ENCODE data around the gene NLRC5.

NLRC5 gene

GRCh38 chr16:57013902-57014301, 24.5 kb downstream of the NLRC5 start:
- Histone ChIP-seq H4K20me1 (ENCODE audit: insufficient read depth, low read length) (no peaks in the 10 kb centered on the region), H3K27me3 (ENCODE audit: insufficient read depth, low read length) (no peaks in the 10 kb centered on the region), H3K4me2 (ENCODE audit: low read length) (no peak overlapping the region), H3K9ac (ENCODE audit: low read length) (no peak overlapping the region), H3F3A (ENCODE audit: insufficient read depth, low read length) (no peaks in the 10 kb centered on the region), H3K9me2 (ENCODE audit: low read depth, low read length) (no peaks in the 10 kb centered on the region), H3K4me1 (ENCODE audit: insufficient read depth, low read length, severe bottlenecking) (no peaks in the 10 kb centered on the region), H2AFZ (ENCODE audit: low read length) (no peak overlapping the region), H3K9me3 (ENCODE audit: low read length) (0 out of 2 replicates have a peak, but pooled peaks cover 3% of the 10 kb centered on the region), H3K79me2 (ENCODE audit: insufficient read depth, low read length) (no peaks in the 10 kb centered on the region), H3K27ac (ENCODE audit: low read depth, low read length, poor library complexity, severe bottlenecking) (no peak overlapping the region), H3K4me3 (ENCODE audit: low read depth, low read length, poor library complexity, severe bottlenecking) (no peak overlapping the region), H3K36me3 (ENCODE audit: insufficient read depth, low read length) (no peaks in the 10 kb centered on the region)
- no peak for TF ChIP-seq EZH2 (IDR thresholded peaks at IDR 0.05; ENCODE audit: borderline replicate concordance, low read length)
- no peak for TF ChIP-seq CTCF (IDR thresholded peaks at IDR 0.05; ENCODE audit: low read length)

GRCh38 chr16:57016301-57016700, 26.9 kb downstream of the NLRC5 start:
- Histone ChIP-seq H3F3A (ENCODE audit: insufficient read depth, low read length) (no peaks in the 10 kb centered on the region), H3K4me1 (ENCODE audit: insufficient read depth, low read length, severe bottlenecking) (no peaks in the 10 kb centered on the region), H3K9ac (ENCODE audit: low read length) (no peak overlapping the region), H3K4me2 (ENCODE audit: low read length) (no peak overlapping the region), H3K79me2 (ENCODE audit: insufficient read depth, low read length) (no peaks in the 10 kb centered on the region), H3K27me3 (ENCODE audit: insufficient read depth, low read length) (peaks cover 6% of the 10 kb centered on the region; the same call in 1 of the 2 replicates), H3K9me2 (ENCODE audit: low read depth, low read length) (no peaks in the 10 kb centered on the region), H4K20me1 (ENCODE audit: insufficient read depth, low read length) (no peaks in the 10 kb centered on the region), H3K36me3 (ENCODE audit: insufficient read depth, low read length) (no peaks in the 10 kb centered on the region), H3K9me3 (ENCODE audit: low read length) (0 out of 2 replicates have a peak, but pooled peaks cover 3% of the 10 kb centered on the region), H3K4me3 (ENCODE audit: low read depth, low read length, poor library complexity, severe bottlenecking) (no peak overlapping the region), H3K27ac (ENCODE audit: low read depth, low read length, poor library complexity, severe bottlenecking) (no peak overlapping the region), H2AFZ (ENCODE audit: low read length) (no peak overlapping the region)
- TF ChIP-seq CTCF (IDR thresholded peaks at IDR 0.05; ENCODE audit: low read length) (no peak), EZH2 (IDR thresholded peaks at IDR 0.05; ENCODE audit: borderline replicate concordance, low read length) (no peak)

GRCh38 chr16:57016831-57017230, 27.5 kb downstream of the NLRC5 start:
- H3K4me2 ChIP-seq (ENCODE audit: low read length), result no peak overlapping the region
- 0 out of 2 replicates have a peak, but pooled peaks cover 3% of the 10 kb centered on the region for H3K9me3 ChIP-seq (ENCODE audit: low read length)
- H3K79me2 ChIP-seq (ENCODE audit: insufficient read depth, low read length), result no peaks in the 10 kb centered on the region
- no peak overlapping the region for H3K27ac ChIP-seq (ENCODE audit: low read depth, low read length, poor library complexity, severe bottlenecking)
- no peaks in the 10 kb centered on the region for H3K9me2 ChIP-seq (ENCODE audit: low read depth, low read length)
- no peaks in the 10 kb centered on the region for H3K4me1 ChIP-seq (ENCODE audit: insufficient read depth, low read length, severe bottlenecking)
- no peak overlapping the region for H3K9ac ChIP-seq (ENCODE audit: low read length)
- H3K27me3 ChIP-seq (ENCODE audit: insufficient read depth, low read length), result peaks cover 6% of the 10 kb centered on the region; the same call in 1 of the 2 replicates
- H3K4me3 ChIP-seq (ENCODE audit: low read depth, low read length, poor library complexity, severe bottlenecking), result no peak overlapping the region
- no peaks in the 10 kb centered on the region for H3K36me3 ChIP-seq (ENCODE audit: insufficient read depth, low read length)
- no peaks in the 10 kb centered on the region for H4K20me1 ChIP-seq (ENCODE audit: insufficient read depth, low read length)
- H2AFZ ChIP-seq (ENCODE audit: low read length), result no peak overlapping the region
- TF ChIP-seq CTCF (IDR thresholded peaks at IDR 0.05; ENCODE audit: low read length) (no peak), EZH2 (IDR thresholded peaks at IDR 0.05; ENCODE audit: borderline replicate concordance, low read length) (no peak)
- no peaks in the 10 kb centered on the region for H3F3A ChIP-seq (ENCODE audit: insufficient read depth, low read length)

All from OCI-LY1 (cell line).